Superior temporal gyrus (tissue), 1 donor: Measurements from ENCODE around the gene DNAH3.
"Not testable (repeated sequence)": the region's sequence is repeated elsewhere in the genome, so short reads cannot be mapped to it uniquely, and the experiment has no call there.

Experiments used
- DNase-seq: peaks from one replicate; pipeline ENCODE4 v3.0.0-alpha.2; 2016; ENCODE audit errors: extremely low spot score

Gene DNAH3

DNA sequence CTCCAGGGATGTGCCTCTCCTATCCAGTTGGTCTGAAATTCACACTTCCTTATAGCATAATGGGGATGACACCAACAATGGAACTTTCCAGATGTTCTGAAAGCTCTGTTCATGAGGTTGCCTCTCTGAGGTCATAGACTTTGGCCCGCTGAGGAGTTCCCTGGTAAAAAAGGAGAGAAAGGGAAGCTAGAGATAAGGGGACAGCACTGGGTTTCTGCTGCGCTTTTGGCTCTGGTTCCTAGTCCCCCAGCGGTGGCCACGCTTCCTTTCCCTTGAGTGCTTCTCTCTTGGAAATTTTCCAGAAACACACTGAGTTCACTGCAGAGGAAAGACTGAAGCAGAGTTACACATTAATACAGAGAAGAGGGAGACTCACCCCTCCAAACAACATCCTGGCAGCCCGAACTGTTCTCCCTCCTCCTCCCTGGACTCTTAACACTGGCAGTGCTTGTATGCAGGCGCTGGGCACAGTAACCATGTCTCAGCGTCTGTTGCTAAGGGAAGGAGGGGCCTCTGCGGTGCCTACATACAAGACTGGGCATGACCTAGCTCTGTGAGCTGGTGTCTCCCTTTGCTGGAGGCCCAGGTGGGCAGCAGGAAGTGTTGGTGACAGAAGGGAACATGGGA is at the start of gene DNAH3:
TSS of gene DNAH3 (minus strand) at position 472 of the 627 bp plus-strand sequence. CDS start 527 bp downstream, outside the sequence.
- DNase-seq: no peak

DNA sequence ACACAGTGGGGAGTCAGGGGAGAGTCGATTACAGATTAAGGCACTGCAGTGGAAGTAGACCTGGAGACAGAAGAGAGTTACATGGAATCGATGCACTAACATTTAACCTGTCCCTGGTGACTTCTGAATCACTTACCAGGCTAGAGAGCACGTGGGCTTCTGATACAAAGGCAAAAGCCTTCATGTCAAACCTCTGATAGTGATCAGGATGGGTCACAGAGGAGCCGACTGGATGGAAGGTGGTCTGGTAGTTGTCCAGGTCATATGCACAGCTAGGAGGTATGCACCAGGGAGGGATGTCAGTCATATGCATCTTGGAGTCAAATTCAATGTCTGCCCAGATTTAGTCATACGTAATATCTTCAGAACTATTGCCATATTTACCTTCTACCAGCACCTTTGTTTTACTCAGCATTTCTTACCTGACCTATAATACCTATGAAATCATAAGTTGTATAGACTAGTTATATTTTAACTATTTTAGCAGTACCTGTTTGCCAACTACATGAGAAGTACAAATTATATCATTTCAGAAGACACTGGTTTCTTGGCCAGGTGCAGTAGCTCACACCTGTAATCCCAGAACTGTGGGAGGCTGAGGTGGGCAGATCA is 49.1 kb upstream of the DNAH3 start:
- no peak for DNase-seq

DNA sequence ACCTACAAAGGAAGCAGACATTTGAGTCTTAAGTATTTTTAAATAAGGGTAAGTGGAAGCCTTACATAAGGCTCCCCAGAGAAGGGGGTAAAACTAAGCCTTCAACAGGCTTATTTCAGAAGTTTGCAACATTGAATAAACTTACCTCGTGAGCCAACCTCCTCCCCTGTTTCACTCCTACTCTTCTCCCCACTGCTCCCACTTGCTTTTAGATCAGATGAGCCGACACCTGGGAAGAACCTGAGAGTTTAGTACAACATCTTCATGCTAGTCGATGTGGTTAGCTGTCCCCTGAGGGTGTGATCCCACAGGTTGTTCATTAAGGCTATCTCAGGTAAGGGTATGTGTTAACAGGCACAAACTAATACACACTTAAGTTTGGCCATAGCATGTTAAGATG is 47.0 kb upstream of the DNAH3 start:
- no peak for DNase-seq

DNA sequence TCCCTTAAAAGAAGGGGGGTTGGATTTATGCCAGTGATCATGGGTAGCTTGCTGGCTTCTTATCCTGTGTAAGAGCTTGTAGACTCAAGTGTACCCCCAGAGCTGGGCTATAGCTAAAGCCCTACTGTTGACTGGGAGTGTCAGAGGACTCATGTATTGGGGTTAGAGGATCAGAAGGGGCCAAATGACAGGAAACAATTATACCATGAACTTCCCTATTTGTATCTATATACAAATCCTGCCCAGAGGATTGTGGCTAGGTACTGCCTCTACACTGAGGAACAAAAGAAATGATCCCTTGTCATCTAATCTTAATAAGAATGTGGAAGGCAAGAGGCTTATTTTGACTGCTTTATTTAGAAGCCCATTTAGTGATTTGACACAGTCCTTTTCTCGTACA is 46.5 kb upstream of the DNAH3 start:
- no peak for DNase-seq

- DNase-seq: not testable (repeated sequence)
These were observed 44.7 kb upstream of the DNAH3 start for GRCh38 chr16:21195330-21195729.

- peak; percentile 34 for DNase-seq
These were observed 44.2 kb upstream of the DNAH3 start for GRCh38 chr16:21194771-21195301.

- no peak for DNase-seq
These were observed 42.3 kb upstream of the DNAH3 start for GRCh38 chr16:21192991-21193390.

DNA sequence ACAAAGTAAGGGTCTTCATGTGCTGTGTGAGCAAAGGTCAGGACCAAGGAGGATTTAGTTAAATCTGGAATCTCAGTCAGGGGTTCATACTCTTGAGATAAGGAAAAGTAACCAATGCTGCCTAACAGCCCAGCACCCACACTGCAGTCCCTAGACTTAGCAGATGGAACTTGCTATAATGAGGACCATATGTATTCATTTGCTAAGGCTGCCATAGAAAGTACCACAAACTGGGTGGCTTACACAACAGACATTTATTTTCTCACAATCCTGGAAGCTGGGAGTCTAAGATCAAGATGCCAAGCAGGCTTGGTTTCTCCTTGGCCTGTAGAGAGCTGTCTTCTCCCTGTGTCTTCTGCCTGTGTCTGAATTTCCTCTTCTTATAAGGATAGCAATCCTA is 40.0 kb upstream of the DNAH3 start:
- peak; percentile 23 for DNase-seq

DNA sequence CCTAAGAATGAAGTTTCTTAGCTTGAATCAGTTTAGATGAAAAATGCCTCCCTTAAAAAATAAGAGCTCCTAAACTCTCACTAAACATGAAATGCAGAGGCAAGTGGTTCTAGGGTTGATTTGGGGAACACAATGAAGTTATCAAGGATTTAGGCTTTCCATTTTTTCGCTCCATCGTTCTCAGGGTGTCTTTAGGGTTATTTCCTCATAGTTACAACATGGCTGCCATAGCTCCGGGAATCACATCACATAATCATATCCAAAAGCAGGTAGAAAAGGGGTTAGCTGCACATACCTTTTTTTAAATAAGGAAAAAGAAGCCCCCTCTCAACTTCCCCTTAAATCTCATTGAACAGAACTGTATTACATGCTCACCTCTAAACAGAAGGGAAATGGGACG is 39.4 kb upstream of the DNAH3 start:
- DNase-seq: no peak

GRCh38 chr16:21189311-21189710 is 38.7 kb upstream of the DNAH3 start:
- DNase-seq: no peak

DNA sequence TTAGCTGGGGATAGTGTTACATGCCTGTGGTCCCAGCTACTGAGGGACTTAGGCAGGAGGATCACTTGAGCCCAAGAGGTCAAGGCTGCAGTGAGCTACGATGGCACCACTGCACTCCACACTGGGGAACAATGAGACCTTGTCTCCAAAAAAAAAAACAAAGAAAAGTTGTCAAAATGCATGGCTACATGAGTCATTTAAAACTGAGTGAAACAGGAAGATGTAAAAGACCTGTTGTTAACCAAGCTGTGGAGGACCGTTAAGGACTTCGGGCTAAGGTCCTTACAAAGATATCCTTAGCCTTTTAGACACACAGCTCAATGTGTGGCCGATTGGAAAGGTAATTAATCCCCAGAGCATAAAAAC is 35.7 kb upstream of the DNAH3 start:
- DNase-seq: no peak

DNA sequence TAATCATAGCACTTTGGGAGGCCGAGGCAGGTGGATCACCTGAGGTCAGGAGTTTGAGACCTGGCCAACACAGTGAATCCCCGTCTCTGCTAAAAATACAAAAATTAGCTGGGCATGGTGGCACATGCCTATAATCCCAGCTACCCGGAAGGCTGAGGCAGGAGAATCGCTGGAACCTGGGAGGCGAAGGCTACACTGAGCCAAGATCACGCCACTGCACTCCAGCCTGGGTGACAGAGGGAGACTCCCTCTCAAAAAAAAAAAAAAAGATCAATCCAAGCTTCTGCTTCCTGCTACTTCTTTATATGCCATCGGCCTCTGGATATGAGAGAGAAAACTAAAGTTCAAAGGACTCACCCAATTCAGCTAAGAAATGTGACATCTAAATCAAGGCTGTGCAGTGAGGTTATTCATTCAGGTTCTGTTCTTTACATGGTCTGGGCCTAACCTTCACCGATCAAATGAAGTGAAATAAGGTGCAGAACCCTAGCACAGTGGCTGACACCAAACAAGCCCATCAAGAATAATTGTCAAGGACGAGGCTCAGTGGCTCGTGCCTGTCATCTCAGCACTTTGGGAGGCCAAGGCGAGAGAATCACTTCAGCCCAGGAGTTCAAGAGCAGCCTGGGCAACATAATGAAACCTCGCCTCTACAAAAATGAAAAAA is 35.1 kb upstream of the DNAH3 start:
- no peak for DNase-seq

- DNase-seq: no peak
These were observed 34.2 kb upstream of the DNAH3 start for GRCh38 chr16:21184834-21185233.

GRCh38 chr16:21183995-21184394 is 33.3 kb upstream of the DNAH3 start:
- no peak for DNase-seq

DNA sequence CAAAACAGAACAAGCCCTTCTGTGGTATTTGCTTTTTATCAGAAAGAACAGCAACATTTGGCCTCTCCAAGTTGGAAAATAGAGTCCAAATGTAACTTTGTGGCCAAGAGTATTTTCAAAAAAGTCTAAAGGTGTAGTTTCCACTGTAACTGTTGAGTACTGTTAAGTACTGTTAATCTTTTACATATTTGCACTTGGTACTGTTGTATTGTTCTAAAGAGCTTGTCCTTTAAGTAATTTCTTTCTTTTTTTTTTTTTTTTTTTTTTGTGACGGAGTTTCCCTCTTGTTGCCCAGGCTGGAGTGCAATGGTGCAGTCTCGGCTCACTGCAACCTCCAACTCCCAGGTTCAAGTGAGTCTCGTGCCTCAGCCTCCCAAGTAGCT is 29.3 kb upstream of the DNAH3 start:
- no peak for DNase-seq

GRCh38 chr16:21179126-21179982 is 28.7 kb upstream of the DNAH3 start:
- no peak for DNase-seq

DNA sequence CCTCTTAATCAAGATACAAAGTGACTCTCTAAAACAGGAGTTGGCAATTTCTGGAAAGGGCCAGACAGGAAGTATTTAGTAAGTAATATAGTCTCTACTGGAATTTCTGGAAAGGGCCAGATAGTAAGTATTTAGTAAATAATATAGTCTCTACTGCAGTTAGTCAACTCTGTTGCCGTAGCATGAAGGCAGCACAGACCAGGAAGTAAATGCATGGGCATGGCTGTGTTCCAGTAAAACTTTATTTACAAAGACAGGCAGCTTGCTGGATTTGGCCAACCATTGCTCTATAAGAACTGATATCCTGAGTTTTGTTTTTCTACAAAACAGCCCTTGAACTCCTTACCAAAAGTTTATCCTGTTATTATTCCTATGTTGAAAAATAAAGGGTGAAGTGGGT is 24.8 kb upstream of the DNAH3 start:
- DNase-seq: no peak

DNA sequence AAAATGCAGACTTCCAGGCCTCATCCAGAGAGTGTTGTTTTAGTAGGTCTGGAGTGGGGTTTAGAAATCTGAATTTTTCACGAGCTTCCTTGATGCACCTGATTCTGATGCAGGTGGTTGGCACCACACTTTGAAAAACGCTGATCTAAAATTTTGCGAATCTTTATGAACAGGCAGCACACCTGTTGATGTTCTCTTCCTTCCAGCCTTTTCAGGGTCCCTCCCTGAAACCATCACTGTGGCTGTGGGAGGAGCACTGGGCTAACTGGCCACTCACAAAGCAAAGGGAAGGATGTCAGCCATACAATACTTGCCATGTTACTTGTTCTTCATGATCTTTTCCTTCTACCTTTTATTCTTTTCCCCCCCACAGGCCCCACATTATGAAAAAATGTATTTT is 22.0 kb upstream of the DNAH3 start:
- DNase-seq: no peak

GRCh38 chr16:21170116-21170515 is 19.5 kb upstream of the DNAH3 start:
- not testable (repeated sequence) for DNase-seq

DNA sequence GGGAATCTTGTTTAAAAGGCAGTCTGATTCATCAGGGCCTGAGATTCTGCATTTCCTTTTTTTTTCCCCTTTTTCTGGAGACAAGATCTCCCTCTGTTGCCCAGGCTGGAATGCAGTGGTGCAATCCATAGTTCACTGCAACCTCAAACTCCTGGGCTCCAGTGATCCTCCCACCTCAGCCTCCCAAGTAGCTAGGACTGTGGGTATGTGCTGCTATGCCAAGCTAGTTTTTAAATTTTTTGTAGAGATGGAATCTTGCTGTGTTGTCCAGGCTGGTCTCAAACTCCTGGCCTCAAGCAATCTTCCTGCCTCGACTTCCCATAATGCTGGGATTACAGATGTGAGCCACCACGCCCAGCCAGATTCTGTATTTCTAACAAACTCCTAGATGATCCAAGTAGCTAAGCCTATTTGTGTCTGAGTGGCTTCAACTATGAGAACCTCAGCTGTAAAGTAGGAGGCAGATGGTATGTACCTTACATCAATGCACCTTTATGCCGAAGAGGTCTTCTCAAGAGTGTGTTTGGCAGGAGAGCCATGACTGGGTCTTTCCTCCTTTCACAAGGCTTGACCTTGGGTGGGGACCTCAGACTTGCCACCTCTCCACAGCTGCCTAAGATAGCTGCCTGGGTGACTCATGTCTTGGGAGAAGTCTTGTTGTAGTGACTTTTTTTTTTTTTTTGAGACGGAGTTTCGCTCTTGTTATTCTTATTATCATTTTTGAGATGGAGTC is 18.8 kb upstream of the DNAH3 start:
- no peak for DNase-seq

- DNase-seq: no peak
These were observed 17.4 kb upstream of the DNAH3 start for GRCh38 chr16:21167929-21168602.
